Kidney glomerular epithelial cell (primary cell): ENCODE data around the gene CD74.

Source experiments
- DNase-seq: peaks from one replicate; lab custom pipeline; 2025; lab: John Stamatoyannopoulos, UW

The CD74 gene

DNA sequence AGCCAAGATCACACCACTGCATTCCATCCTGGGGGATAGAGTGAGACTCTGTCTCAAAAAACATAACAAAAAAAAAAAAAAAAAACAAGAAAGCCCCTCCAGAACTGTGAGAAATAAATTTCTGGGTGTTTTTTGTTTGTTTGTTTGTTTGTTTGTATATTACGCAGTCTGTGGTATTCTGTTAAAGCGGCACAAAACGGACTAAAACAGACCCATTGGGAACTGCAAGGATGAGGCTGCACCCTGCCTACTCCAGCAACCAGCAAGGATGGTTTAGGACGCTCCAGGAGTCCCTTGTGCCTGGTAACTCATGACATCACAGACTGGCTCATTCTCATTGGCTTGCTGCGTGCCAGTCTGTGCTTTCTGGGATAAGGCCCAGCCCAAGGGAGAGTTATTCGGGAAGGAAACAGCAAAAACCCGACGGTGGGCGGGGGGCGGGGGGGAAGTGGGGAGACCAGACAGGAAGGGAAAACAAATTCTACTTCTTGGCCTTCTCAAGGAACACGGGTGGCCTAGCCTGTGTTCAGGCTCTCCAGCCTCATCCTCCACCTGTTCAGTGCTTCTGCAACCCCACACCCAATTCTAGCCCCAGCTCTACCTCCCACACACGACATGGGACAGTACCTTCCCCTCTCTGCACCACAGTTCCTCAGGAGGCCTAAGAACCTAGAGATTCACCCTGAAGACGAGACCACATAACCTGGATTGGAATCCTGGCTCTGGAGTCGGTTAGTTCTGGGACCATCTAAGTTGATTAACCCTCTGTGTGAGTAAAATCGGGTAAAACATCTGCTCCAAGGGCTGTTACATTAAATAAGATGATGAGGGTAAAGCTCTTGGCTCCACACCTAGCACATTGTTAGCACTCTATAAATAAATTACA is 2.8 kb downstream of the CD74 start:
- peak; percentile 88 for DNase-seq

DNA sequence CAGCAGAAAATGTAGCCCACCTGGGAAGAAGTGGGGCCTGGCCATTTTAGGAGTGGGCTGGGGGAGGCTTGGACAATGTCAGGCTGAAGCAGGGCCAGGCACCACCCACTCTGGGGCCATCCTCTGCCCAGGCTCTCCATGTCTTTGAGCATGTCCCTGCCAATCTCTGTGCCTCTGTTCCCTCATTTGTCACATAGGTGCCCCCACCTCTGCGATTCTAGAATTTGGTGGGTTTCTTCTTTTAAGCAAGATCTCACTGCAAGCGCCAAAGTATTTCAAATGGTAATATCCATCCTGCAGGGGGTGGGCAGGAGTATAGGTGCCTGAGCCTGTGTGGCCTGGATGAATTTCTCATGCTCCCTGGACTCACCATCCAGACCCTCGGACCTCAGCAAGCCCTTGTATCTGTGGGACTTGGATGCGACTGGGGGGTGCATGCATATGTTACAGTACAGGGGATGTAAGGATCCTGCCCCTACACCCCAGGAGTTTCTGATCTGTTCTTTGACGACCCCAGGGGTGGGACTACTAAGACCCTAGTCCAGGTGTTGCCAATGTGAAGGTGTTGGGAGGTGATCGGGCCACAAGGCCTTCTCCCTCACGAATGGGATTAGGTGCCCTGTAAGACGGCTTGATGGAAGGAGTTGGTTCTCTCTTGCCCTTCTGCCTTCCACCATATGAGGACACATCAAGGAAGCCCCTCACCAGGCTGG is 4.3 kb downstream of the CD74 start:
- DNase-seq: no peak

DNA sequence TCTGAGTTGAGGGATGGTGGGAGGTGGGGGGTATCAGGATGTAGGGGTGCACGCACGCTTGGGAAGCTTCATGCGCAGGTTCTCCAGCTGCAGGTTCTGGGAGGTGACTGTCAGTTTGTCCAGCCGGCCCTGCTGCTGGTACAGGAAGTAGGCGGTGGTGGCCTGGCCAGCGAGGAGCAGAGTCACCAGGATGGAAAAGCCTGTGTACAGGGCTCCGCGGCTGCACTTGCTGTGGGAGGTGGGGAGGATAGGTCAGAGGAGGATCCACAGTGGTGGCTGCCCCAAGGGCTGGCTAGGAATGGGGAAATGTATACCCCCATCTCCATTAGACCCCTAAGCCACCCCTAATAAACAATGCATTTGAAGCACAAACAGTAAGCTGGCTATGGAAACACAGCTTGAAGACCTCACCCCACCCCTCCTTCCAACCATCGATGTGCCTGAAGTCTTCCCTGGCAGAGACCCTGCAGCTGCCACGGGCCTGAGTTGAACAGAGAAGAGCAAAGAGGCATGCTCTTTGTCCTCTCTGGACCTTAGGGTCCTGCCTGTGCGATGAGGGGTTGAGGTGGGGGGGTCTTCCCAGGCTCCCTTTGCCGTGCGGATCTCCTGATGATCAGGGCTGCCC is 5.5 kb downstream of the CD74 start:
- DNase-seq: no peak

DNA sequence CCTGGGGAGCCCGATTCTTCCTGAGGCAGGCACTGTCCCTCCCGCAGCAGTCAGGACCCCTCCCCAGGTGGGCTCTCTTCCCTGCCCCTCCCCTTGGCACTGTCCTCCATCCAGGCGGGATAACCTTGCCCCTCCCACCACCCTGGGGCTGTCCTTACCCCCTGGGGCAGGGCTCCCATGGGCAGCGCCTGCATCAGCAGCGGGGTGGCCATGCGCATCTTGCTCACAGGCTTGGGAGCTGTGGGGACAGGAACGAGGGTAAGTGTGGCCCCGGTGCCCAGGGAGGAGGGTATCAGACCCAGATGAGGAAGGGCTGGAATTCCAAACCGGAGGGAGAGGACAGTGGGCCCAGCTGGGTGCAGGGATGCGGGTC is 6.0 kb downstream of the CD74 start:
- no peak for DNase-seq

DNA sequence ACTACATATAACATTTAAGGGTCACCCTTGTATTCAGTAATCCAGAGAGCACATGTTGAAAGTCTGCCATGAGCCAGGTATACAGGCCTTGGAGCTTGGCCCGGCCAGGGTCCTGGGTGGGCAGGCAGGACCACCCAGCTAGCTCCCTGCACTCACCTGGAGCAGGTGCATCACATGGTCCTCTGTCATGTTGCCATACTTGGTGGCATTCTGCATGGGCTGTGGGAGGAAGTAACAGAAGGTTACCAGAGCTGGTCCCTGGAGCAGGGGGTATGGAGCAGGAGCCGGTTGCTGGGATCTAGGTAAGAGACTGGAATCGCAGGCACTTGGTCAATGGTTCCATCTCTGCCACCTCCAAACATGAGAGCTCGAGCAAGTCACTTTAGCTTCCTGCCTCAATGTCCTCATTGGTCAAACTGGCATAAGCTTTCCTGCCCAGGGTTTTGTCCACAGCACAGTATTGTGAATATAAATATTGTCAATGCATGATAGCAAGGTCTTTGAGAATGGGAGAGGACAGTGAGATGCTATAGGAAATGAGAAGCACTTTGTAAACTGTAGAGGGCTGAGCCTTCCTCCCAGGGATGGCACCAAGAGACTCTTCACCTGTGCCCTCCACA is 6.5 kb downstream of the CD74 start:
- no peak for DNase-seq

DNA sequence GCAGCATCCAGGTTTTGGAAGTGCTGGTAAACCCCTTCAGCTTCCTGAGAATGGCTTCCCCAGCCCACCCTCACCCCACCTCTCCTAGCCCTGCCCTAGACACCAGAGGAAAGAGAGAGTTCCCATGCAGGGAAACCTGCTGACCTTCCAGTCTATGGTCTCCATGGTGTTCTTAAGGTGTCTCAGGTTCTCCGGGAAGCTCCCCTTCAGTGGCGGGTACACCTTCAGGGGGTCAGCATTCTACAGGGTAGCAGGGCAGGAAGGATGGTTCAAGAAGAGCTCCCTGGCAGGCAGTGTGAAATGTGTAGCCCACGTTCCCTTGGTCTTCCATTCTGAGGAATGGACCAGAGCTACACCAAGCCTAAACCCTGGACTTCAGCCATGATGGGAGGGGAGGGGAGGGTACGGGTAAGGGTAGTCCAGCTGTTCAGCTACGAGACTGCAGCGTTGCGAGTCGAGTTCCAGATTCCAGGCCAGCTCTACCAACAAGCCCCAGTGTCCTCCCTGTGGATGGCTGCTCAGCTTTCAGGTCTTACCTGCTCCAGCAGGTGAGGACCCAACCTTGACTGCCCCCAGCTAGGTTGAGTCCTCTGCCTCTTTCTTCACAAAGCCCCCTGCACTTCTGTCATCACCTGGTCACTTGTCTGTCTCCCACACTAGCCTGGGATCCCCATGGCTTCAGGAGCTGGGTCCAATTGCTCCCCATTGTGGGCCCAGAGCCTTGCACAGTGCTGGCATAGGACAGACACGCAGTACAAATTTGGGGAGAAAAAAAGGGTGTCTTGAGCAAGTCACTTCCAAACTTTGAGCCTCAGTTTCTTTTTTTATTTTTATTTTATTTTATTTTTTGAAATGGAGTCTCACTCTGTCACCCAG is 7.5 kb downstream of the CD74 start:
- DNase-seq: no peak

DNA sequence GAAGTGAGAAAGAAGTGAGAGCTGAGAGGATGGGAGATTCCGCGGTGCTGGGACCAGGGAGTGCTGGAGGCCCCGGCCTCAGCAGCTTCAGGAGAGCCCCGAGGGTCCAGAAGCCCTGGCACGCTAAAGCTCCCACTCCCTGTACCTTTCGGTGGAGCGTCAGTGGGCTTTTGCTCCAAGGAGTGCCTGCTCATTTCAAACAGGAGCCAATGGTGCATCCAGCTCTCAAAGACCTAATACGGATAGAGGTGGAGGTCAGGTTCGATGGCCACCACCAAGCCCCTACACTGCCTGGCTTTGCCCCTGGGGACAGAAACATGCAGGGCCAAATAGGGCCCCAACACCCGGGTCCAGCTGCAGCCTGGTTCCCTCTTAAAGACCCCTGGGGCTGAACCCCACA is 8.2 kb downstream of the CD74 start:
- no peak for DNase-seq

DNA sequence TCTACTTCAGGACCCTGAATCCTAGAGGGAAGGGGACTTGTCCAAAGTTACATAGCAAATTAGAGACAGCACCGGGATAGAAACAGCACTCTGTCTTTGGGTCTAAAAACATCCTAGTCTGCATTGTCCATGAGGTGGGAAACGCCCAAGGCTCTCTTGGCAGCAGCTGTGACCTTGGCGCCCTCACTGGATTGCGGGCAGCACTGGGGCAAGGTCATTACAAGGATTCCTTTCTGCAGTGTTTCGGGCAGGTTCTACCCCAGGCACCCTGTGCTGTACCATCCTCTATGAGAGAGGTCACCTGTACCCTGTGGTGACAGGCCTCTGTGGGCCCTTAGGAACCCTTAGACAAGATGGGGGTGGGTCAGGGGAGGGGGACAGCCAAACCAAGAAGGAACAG is 8.6 kb downstream of the CD74 start:
- DNase-seq: no peak

DNA sequence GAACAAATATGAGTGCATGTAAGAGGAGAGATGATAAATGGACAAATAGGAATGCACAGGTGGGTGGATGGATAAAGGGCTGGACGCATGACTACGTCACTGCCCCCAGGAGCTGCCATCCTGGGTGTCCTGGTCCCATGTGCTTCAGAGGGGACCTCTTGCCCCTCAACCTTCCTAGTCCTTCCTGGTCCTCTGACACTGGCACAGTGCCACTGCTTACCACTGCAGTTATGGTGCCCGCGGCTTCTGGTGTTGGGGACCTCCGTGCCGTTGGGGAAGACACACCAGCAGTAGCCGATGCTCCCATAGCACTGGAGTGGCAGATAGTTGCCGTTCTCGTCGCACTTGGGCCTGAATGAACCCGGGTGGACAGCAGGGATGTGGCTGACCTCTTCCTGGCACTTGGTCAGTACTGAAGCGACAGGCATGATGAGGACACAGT is 9.8 kb downstream of the CD74 start:
- DNase-seq: no peak

DNA sequence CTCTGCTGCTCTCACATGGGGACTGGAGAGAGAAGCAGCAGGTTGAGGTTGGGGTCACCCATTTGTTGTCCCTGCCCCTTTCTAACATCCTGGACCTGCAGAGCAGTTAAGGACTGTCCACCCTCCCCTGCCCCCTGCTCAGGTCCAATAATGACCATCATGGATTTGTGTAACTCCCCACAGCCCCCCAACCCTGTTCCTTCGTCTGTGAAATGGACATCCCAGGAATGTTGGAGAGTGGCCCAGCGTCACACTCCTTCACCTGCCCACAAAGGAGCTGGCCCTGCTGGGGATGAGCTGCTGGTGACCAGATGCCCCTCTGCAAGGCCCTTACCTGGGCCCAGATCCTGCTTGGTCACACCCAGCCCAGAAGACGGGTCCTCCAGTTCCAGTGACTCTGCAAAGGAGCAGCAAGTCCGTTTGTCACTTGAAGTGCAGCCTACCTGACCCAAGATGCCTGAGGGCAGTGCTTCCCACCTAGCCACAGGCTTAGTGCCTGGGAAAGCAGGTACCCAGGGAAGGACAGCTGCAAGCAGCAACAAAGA is 10.4 kb downstream of the CD74 start:
- DNase-seq: no peak

DNA sequence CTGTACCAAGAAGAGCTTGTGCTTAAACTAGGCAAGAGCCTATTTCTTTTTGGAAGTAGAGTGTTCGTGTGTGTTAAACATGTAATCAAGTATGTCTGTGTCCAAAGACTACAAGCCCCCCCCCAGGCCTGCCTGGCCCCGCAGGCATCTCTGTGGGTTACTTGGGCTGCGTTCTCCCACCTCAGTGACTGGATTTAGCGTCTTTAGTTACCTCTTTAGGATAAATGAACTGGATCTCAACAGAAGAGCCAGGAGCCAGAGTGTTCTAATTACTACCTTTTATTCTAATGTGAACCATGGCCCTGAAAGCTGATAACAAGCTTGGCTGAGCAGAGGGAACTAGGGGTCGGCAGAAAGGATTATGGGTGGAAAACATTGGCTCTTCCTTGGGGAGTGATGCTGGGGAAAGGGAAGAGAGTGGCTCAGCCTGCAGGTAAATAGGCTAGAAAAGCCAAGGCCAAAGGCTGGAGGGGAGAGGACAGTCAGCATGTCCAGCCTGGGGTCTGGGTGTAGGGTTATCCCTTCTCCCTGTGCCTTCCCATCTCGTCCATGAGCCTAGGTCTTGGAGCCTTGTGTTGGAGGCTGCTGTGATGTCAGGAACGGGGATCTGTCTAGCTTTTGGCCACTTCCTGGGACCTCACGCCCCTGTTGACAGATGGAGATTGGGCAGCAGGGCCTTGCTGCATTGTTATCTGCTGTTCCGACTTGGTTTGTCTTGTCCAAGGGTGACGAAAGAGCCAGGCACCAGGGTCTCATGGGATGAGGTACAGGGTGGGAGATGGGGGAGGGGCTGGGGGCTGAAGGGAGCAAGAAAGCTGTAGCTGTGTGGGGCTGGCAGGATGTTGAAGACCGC is 11.1 kb downstream of the CD74 start:
- no peak for DNase-seq

DNA sequence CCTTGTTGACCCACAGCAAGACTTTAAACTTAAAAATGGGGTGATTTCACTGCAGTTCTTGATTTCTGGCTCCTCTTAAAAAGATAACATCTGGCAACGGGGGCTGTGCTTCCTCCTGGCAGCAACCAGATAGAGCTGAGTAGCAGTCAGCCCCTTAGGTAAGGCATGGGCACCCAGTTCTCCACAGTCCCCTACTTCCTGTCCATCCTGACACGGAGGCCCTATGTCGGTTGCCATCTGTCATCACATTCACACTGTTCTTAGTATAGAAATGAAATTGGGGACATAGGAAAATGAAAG is 11.7 kb downstream of the CD74 start:
- DNase-seq: no peak

DNA sequence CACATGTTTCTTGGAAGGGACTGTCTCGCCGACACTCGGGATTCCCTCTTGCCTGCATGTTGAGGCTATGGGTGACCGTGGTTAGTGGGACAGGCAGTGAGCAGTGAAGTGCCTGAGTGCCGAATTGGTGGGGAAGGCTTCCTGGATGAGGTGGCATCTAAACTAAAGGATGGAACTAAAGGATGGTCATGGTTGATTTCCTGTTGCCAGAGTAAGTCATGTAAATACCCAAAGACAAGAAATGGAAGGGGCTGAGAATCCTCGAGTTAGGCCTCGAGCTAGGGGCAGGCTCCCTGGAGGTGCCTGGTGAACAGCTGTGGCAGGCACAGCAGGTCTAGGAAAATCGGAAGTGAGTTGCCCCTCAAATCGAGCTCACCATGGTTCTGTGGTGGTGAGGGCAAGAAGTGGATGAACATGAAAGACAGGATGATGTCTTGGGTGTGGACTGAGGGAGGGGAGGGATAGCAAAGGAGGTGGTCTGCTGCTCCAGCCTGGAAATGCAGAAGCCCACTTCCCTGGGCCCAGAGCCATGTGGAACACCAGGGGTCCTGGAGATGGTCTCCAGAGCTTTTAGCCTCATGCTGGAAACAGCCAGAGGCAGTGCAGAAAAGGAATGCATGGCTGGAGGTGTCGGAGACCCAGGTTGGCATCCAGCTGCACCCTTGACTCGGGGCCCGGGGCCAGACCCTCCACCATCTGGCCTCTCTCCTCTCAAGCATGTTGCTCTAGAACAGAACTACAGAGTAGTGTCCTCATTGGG is 12.2 kb downstream of the CD74 start:
- no peak for DNase-seq

DNA sequence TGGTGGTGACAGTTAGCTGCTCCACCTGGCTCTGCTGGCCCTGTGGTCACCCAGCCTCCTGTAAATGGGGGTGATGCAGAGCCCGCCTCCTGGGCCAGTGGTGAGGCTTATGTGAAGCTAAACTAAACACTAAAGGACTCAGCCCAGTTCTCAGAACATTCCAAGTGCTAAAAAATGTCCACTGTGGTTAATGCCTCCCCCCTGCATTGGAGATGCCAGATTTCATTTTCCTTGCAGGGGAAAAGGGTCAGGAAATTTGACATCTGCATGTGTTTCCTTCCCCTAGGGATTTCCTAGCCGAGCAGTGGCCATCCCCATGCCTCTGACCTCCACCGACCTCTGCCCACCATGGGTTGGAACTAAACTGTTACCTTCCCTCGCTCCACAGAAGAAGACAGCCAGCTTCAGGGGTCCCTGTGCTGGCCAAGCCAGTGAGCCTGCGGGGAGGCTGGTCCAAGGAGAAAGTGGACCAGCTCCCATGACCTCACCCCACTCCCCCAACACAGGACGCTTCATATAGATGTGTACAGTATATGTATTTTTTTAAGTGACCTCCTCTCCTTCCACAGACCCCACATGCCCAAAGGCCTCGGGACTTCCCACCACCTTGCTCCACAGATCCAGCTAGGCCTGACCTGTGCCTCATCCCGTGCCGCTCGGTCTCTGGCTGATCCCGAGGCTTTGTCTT is 13.0 kb downstream of the CD74 start:
- DNase-seq: no peak

DNA sequence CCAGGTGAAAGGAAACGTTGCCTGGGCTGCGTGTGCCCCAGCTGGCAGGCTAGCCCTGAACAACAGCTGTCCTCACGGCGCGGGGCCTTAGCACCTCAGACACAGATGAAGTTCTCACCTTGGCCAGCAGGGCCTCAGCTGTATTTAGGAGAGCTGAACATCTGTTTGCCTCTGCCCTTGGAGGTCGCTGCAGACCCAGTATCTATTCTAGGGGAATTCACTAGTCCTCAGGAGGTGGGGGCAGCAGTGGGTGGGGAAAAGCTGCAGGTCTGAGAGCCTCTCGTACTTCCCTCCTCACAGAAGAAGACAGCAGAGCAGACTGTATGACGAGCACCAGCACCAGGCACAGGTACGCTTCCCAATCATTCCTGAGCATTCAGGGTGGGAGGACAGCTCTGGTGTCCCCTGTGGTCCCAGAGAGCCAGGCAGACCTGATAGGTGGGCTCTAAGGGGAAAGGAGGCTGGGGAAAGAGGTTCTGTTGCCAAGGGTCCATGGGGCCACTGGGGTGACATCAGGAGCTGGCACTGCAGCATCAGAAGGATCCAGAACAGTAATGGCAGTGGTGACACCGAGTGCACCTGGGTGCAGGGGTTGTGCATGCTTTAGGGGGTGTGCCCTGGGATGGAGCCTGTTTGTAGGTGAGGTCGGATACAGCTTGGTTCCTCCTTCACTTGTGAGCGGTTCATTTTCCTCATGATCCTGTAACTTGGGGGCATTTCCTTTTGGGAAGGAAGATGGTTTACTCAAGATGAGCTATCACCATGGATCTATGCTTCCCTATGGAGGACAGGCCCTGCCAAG is 13.8 kb downstream of the CD74 start:
- DNase-seq: no peak

DNA sequence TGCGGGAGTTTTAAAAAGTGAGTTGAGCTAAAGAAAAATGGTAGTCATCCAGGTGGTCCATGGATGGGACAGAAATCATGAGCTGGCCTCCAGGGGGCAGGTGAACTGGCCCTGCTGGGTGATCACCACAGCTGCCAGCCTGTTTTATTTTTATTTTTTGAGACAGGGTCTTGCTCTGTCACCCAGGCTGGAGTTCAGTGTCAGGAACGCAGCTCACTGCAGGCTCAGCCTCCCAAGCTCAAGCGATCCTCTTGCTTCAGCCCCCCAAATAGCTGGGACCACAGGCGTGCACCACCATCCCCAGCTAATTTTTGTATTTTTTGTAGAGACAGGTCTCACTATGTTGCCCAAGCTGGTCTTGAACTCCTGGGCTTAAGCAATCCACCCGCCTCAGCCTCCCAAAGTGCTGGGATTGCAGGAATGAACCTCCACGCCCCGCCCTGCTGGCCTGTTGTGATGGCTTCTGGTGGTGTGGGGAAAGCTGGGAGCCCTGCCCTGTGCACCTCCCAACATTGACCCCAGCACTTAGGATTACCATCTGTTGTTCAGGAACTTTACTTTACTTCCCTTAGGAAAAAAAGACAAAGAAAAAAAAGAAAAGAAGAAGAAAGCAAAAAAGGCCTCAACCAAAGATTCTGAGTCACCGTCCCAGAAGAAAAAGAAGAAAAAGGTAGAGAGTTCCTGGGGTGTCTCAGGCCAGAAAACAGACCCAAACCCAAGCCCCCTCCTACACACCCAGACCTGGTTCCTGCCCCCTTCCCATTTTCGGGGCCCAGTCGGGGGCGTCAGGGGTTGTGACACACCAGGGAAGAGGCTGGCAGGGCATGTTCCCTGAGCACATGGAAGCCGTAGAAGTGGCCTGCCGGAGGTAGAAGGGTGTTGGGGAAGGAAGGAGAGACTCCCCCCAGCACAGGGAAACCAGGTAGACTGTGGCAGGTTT is 14.7 kb downstream of the CD74 start:
- no peak for DNase-seq

DNA sequence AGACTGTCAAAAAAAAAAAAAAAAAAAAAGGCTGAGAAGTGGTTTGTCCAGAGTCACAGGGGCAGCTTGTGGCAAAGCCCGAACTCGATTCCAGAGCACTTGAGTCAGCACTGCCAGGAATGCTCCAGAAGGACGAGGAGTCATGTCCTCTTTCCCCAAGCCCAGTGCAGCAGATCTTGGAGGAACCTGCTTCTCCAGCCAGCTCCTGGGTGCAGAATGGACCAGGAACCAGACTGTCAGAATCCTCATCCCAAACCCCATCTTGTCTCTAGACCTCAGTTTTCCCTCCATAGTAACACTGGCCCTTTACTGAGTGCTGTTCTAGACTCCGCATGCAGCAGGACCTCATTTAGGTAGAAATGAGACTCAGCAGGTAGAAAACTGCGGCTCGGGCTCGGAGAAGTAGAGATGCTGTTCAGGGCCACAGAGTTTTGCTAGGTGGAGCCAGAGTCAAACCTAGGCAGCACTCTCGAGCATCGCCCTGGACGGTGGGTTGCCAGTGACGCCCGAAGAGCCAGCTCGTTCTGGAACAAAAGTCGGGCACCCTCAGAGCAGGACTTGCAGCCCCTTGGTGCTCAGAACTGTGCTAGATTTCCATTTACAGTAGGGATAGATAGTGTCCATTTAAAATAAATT is 15.4 kb downstream of the CD74 start:
- no peak for DNase-seq
